ENCODE data around the gene FRMD4A.
A peak's percentile ranks its signal among the peaks of the same experiment; 100 is the strongest.
"Not testable (repeated sequence)": the region's sequence is repeated elsewhere in the genome, so short reads cannot be mapped to it uniquely, and the experiment has no call there.

FRMD4A gene

GRCh38 chr10:14135196-14135595 is 195.5 kb downstream of the FRMD4A start:
- DNase-seq, result not testable (repeated sequence)

GRCh38 chr10:14134275-14134674 is 196.4 kb downstream of the FRMD4A start:
- DNase-seq, result no peak

GRCh38 chr10:14131261-14131960 is 199.3 kb downstream of the FRMD4A start:
- DNase-seq, result no peak

- DNase-seq, result no peak
These were observed 201.0 kb downstream of the FRMD4A start for GRCh38 chr10:14129770-14130169.

GRCh38 chr10:14128519-14128918 is 202.2 kb downstream of the FRMD4A start:
- DNase-seq, result no peak

- no peak for DNase-seq
These were observed 203.9 kb downstream of the FRMD4A start for GRCh38 chr10:14126697-14127440.

GRCh38 chr10:14125564-14125963 is 205.2 kb downstream of the FRMD4A start:
- DNase-seq, result no peak

- DNase-seq, result no peak
These were observed 205.8 kb downstream of the FRMD4A start for GRCh38 chr10:14124941-14125340.

- no peak for DNase-seq
These were observed 207.6 kb downstream of the FRMD4A start for GRCh38 chr10:14123139-14123538.

GRCh38 chr10:14120812-14121211 is 209.9 kb downstream of the FRMD4A start:
- DNase-seq, result no peak

GRCh38 chr10:14118953-14119352 is 211.8 kb downstream of the FRMD4A start:
- DNase-seq, result no peak

GRCh38 chr10:14116837-14117236 is 213.9 kb downstream of the FRMD4A start:
- DNase-seq, result no peak

GRCh38 chr10:14116021-14116420 is 214.7 kb downstream of the FRMD4A start:
- DNase-seq, result no peak

- no peak for DNase-seq
These were observed 215.9 kb downstream of the FRMD4A start for GRCh38 chr10:14114791-14115190.

GRCh38 chr10:14112056-14112455 is 218.7 kb downstream of the FRMD4A start:
- DNase-seq, result no peak

- DNase-seq, result no peak
These were observed 219.5 kb downstream of the FRMD4A start for GRCh38 chr10:14111208-14111607.

- no peak for DNase-seq
These were observed 223.9 kb downstream of the FRMD4A start for GRCh38 chr10:14106828-14107227.

- no peak for DNase-seq
These were observed 228.7 kb downstream of the FRMD4A start for GRCh38 chr10:14102056-14102455.

- no peak for DNase-seq
These were observed 230.8 kb downstream of the FRMD4A start for GRCh38 chr10:14099885-14100284.

- peak in 1 of 2 donors; percentile 3 for DNase-seq
These were observed 236.8 kb downstream of the FRMD4A start for GRCh38 chr10:14093730-14094484.

- DNase-seq, result no peak
These were observed 237.9 kb downstream of the FRMD4A start for GRCh38 chr10:14092799-14093198.

- no peak for DNase-seq
These were observed 241.0 kb downstream of the FRMD4A start for GRCh38 chr10:14089556-14090292.

- no peak for DNase-seq
These were observed 243.2 kb downstream of the FRMD4A start for GRCh38 chr10:14087566-14087965.
